ENCODE data around the gene ZNHIT1. TPM values are rescaled to one million over a fixed set of nuclear protein-coding genes. Genes with fewer than 3 reads are reported as not detected.

Gene ZNHIT1
- total and polyA plus RNA-seq, 2 of the 8 experiments (the other 6 are each of a cell fraction or from before 2014, with no cell fraction given) = 38.2 to 61.7 TPM

DNA sequence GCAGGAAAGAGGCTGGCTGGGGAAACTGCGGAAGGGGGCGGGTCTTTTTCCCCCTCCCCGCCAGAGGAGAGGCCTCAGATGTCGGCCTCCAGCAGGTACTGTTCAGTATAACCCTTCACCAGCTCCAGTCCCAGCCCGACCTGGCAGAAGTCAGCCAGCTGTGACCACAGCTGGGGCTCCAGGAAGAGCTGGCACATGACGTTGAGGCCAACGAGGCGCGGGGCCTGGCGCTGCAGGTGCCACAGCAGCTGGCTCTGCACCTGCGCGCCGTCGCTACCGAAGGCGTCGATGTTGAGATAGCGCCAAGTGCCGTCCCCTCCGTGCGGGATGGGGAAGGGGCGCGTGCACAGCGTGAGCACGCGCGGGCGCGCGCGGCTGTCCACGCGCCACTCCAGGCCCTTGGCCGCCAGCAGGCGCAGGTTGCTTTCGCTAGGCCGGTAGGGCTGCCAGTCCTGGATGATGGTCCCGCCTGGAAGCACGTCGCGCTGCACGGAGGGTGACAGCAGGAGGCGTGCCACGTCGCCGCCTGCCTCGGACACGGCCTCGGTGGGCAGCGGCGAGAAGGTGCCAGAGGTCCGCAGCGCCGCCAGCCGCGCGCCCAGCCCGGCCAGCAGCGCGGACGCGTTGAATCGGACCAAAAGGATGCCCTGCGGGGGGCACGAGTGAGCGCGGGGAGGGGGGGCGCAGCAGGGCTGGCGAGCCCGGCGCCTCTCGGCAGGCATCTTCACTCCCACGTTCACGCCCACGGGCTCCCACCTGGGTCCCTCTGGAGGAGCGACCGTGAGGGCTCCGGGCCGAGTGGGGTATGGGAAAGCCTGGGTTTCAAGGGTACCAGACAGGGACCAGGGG lies 45.7 kb upstream of the ZNHIT1 start (continued):
- TF ChIP-seq ASH2L (IDR thresholded peaks at IDR 0.05; ENCODE audit: low read length) = peak; percentile 20
- TF ChIP-seq, protein P1, sequence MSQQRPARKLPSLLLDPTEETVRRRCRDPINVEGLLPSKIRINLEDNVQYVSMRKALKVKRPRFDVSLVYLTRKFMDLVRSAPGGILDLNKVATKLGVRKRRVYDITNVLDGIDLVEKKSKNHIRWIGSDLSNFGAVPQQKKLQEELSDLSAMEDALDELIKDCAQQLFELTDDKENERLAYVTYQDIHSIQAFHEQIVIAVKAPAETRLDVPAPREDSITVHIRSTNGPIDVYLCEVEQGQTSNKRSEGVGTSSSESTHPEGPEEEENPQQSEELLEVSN (IDR thresholded peaks at IDR 0.05) = peak; percentile 74
- no peak for TF ChIP-seq CHD2 (IDR thresholded peaks at IDR 0.05; ENCODE audit: low read length)
- TF ChIP-seq EGR1 (IDR thresholded peaks at IDR 0.05; ENCODE audit: borderline replicate concordance, low read depth, low read length) = 0 out of 2 replicates have a peak, but pooled peaks have one; percentile 46
- no peak for TF ChIP-seq RXRA (IDR thresholded peaks at IDR 0.05; ENCODE audit: insufficient read depth, low read depth, low read length)
- no peak for TF ChIP-seq CBX5 (IDR thresholded peaks at IDR 0.05; ENCODE audit: low read depth, low read length)
